ENCODE data around the gene KANK2. TPM values are rescaled to one million over a fixed set of nuclear protein-coding genes. Genes with fewer than 3 reads are reported as not detected.

Gene KANK2
- total and polyA plus RNA-seq, 2 of the 4 experiments (the other 2 are of a cell fraction): 104 to 176 TPM

GRCh38 chr19:11164296-11164695 lies 33.0 kb downstream of the KANK2 start:
- Histone ChIP-seq H4K20me1 (ENCODE audit: insufficient read depth, low read length) (no peaks in the 10 kb centered on the region), H3K56ac (ENCODE audit: extremely low read depth, insufficient read depth, low read length) (no peak overlapping the region), H2AK9ac (replicated peaks; ENCODE audit: low read depth, low read length, poor library complexity) (no peak overlapping the region), H2BK15ac (ENCODE audit: low read depth, low read length) (no peak overlapping the region), H3K9me3 (ENCODE audit: control insufficient read depth, insufficient read depth, low read length) (no peaks in the 10 kb centered on the region; the same call in 1 of the 2 replicates), H2BK20ac (ENCODE audit: low read depth, low read length) (no peak overlapping the region), H4K91ac (ENCODE audit: insufficient read depth, low read depth, low read length) (no peak overlapping the region), H2BK5ac (ENCODE audit: low read depth, low read length, poor library complexity, severe bottlenecking) (no peak overlapping the region), H3K4ac (ENCODE audit: low read depth, low read length) (peak overlapping the region; percentile 52; the same call in 1 of the 2 replicates), H3K18ac (ENCODE audit: low read depth, low read length) (no peak overlapping the region), H3K23ac (ENCODE audit: low read depth, low read length) (no peak overlapping the region), H2AFZ (replicated peaks; ENCODE audit: low read length, poor library complexity) (no peak overlapping the region), H3K4me2 (ENCODE audit: low read depth, low read length) (no peak overlapping the region), H2BK120ac (ENCODE audit: low read depth, low read length) (no peak overlapping the region), H3K9ac (ENCODE audit: low read depth, low read length) (no peak overlapping the region), H3K36me3 (ENCODE audit: control insufficient read depth, insufficient read depth, low read length) (peaks cover 39% of the 10 kb centered on the region), H3K27me3 (ENCODE audit: control insufficient read depth, insufficient read depth, low read length) (no peaks in the 10 kb centered on the region), H3K4me1 (ENCODE audit: control insufficient read depth, insufficient read depth, low read length) (peaks cover 11% of the 10 kb centered on the region), H3K14ac (replicated peaks; ENCODE audit: low read depth, low read length) (peak overlapping the region; percentile 22; the same call in 1 of the 2 replicates), H3K9me1 (ENCODE audit: insufficient read depth, low read length) (peaks cover 13% of the 10 kb centered on the region), H3K27ac (ENCODE audit: insufficient read depth, low read length) (no peak overlapping the region; the same call in 1 of the 2 replicates), H4K8ac (ENCODE audit: low read depth in 2 of 2, low read length in 2 of 2) (peak overlapping the region in 1 of 2 experiments; percentile 37; a peak in 1 of 4 replicates), H3K4me3 (ENCODE audit: insufficient read depth, low read depth, low read length) (no peak overlapping the region), H4K5ac (ENCODE audit: low read depth, low read length) (no peak overlapping the region; the same call in 1 of the 2 replicates), H2AK5ac (ENCODE audit: low read depth, low read length) (no peak overlapping the region), H3K79me1 (ENCODE audit: low read depth in 1 of 2, low read length in 2 of 2) (peaks cover 17 to 39% of the 10 kb centered on the region in 2 experiments; a peak in 3 of 4 replicates)
- no peak for ATAC-seq (ENCODE audit: low read depth)
- POLR2A ChIA-PET (ENCODE audit: unreplicated experiment): no interaction called here
- TF ChIP-seq POLR2A (IDR thresholded peaks at IDR 0.05; ENCODE audit: low read depth, low read length) (no peak), MAFK (IDR thresholded peaks at IDR 0.05; ENCODE audit: low read depth, low read length) (no peak), RCOR1 (IDR thresholded peaks at IDR 0.05; ENCODE audit: insufficient replicate concordance, low read length) (no peak), RAD21 (IDR thresholded peaks at IDR 0.05; ENCODE audit: low read length) (no peak), ELK1 (IDR thresholded peaks at IDR 0.05; ENCODE audit: borderline replicate concordance, low read depth, low read length) (no peak), MAZ (IDR thresholded peaks at IDR 0.05; ENCODE audit: borderline replicate concordance, low read depth, low read length) (no peak), MXI1 (IDR thresholded peaks at IDR 0.05; ENCODE audit: borderline replicate concordance, low read depth, low read length) (no peak), NFE2L2 (IDR thresholded peaks at IDR 0.05; ENCODE audit: low read depth, low read length) (no peak), CHD1 (IDR thresholded peaks at IDR 0.05; ENCODE audit: low read depth, low read length) (no peak), CEBPB (IDR thresholded peaks at IDR 0.05; ENCODE audit: low read depth, low read length) (no peak), SMC3 (IDR thresholded peaks at IDR 0.05; ENCODE audit: low read depth, low read length) (no peak), BHLHE40 (IDR thresholded peaks at IDR 0.05; ENCODE audit: low read depth, low read length) (no peak), CTCF (conservative IDR thresholded peaks at IDR 0.05; ENCODE audit: low read depth, low read length) (no peak), RFX5 (IDR thresholded peaks at IDR 0.05; ENCODE audit: low read depth, low read length) (no peak), FOS (IDR thresholded peaks at IDR 0.05; ENCODE audit: low read depth, low read length) (no peak), USF2 (IDR thresholded peaks at IDR 0.05; ENCODE audit: low read depth, low read length) (no peak)
- in situ Hi-C loops (cut with MboI; ENCODE audit: low sequenced_read_pairs): no loop called here
- WGBS, 2 experiments (ENCODE audit: extremely low coverage in 2 of 2, insufficient read length in 1 of 2): 88% methylated on average over 9 of the region's 11 CpGs; no CpG with 5 or more reads in 1 of the 2 experiments
- dilution Hi-C loops (cut with HindIII; ENCODE audit: low sequenced_read_pairs, unreplicated experiment): no loop called here
- no peak for DNase-seq
- intact Hi-C loops (cut with micrococcal nuclease): no loop called here
- CTCF ChIA-PET: interaction anchor here (0.8 to 1.0 kb wide), 3 partner anchors 18 to 39 kb away, joined by 3 to 6 read pairs (median 4); no protein-coding TSS in a partner anchor
- no TSS peak for BruUV-seq (replicated peaks)

All from IMR-90 (cell line).